ENCODE results near the gene TAF1B.

GRCh38 chr2:9979977-9980376, 136.7 kb downstream of the TAF1B start:
- TF ChIP-seq EZH2phosphoT487 (IDR thresholded peaks at IDR 0.05; ENCODE audit: low read depth, severe bottlenecking, unreplicated experiment) (no peak), CTCF (IDR thresholded peaks at IDR 0.05; ENCODE audit: poor library complexity) (no peak)
